ENCODE data around the gene BRD1.
"Not testable (repeated sequence)": the region's sequence is repeated elsewhere in the genome, so short reads cannot be mapped to it uniquely, and the experiment has no call there.

BRD1 gene

GRCh38 chr22:49783036-49783746 lies 44.5 kb downstream of the BRD1 start:
- no peak for DNase-seq (ENCODE audit: low spot score)

GRCh38 chr22:49781886-49782285 lies 45.8 kb downstream of the BRD1 start:
- not testable (repeated sequence) for DNase-seq (ENCODE audit: low spot score)

GRCh38 chr22:49781289-49781782 lies 46.3 kb downstream of the BRD1 start:
- DNase-seq (ENCODE audit: low spot score): no peak

DNA sequence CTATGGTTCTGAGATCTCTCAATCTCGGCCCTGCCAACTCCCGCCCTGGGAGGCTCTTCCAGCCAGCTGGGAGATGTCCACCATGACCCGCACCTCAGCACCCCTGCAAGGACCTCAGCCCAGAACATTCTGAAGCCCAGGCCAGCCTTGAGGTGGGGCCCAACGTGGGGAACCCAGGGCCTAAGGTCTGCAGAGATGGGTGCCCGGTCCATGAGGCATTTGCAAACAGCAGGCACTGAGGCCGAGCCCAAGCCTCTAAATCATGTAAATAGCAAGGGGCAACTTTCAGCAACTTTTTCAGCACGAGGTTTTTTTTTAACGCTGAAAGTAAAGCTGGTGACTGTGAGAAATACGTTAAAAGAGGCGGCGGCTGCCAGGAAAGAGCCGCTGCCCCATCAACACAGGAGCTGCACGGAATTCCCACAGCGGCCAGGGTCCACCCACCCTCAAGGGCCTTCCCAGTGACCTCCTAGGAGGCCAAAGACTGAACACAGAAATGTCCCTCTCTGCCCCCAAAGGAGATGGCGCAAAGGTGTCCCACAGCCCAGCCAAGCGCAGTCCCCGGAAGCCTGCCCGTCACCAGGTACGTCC lies 46.9 kb downstream of the BRD1 start:
- no peak for DNase-seq (ENCODE audit: low spot score)

DNA sequence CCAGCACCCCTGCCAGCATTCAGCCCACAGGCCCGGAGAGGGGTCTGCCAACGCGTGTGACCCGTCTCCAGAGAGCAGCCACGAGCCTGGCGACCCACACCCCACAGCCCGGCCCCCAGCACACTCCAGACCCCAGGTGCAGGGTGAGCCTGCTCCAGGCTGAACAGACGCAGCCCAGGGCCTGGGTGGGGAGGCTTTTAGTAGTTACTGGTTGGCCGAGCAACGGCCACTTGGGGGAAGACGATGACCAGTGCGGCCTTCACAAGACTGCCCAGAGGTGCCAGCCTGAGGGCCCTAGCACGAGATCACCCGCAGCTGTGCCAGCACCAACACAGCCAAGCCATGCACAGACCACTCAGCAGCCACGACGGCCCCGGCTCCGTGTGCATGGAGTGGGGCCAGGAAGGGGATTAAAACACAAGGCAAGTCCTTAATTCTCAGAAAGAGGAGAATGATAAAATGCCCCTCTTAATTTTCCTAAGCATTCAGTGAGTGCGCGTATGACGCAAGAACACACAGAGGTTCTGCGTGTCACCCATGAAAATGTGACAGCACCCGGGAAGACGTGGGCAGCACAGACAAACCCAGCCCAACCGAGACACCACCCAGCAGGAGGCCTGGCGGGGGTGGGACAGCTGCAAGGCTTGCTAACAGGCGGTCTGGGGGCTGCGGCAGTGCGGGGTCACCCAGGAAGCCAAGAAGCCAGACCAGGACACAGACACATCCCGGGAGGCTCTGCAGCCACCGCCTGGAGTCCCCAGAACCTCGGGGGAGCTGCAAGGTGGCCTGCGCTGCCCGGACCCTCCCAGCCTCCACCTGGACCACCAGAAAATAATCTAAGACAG lies 47.6 kb downstream of the BRD1 start:
- no peak for DNase-seq (ENCODE audit: low spot score)

- DNase-seq (ENCODE audit: low spot score): no peak
These were observed 48.5 kb downstream of the BRD1 start for GRCh38 chr22:49779211-49779610.

DNA sequence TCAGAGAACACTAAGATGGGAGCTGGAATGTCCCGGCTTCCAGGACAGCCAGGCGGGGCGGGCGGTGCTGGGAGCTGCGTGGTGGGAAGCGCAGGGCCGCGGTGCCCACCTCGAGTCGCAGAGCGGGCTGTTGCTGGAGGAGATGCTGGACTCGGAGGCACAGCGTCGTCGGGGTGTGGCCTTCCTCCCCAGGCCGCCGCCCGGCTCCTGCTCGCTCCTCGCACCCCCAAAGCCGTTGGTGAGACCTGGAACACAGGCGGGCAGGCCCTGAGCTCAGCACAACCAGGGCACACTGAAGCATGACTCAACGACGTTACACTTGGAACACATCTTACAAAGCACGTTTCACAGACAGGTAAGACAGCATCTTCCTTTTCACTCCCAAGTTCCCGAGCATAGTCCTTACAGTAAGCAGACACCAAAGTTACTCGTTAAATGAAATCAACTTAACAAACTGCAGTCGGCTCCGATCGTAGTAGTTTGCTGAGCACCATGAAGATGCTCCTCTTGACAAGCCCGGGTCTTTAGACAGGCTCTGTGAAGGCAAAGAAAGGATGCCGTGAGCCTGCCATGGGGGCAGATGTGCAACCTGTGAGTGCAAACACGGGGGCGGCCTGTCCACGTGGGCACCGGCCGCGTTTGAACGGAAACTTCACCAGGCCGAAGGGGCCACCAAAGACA lies 50.0 kb downstream of the BRD1 start:
- no peak for DNase-seq (ENCODE audit: low spot score)

GRCh38 chr22:49776891-49777290 lies 50.8 kb downstream of the BRD1 start:
- no peak for DNase-seq (ENCODE audit: low spot score)

GRCh38 chr22:49775867-49776511 lies 51.7 kb downstream of the BRD1 start:
- no peak for DNase-seq (ENCODE audit: low spot score)

DNA sequence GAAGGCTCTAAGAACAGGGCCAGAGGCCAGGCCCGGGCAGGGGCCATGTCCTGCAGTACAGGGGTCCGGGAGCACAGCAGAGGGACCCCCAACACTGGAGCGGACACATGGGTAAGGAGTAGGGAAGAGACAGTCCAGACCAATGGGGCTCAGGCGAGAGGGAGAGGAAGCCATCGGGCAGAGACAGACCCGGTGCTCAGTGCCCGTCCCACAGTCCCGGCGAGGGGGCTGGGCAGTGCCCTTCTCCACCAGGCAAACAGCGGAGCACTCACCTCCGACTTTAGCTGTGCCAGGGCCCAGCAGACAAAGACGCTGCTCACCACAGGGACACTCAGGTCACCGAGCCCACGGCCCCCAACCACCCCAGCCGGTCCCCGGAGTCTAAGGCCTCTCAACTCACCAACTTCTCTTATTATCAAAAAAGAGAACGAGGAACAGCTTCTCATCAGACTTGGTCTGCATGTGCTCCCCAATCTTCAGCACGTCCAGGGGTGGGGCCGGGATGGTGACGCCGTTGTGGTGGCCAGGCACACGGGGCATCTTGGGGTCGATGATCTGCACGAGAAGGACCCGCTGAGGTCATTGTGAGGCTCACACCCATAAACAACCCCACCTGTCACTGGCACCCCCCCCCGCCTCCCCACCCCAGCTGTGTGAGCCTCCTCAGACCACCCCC lies 52.3 kb downstream of the BRD1 start:
- DNase-seq (ENCODE audit: low spot score): no peak

GRCh38 chr22:49774499-49775151 lies 53.0 kb downstream of the BRD1 start:
- DNase-seq (ENCODE audit: low spot score): no peak

DNA sequence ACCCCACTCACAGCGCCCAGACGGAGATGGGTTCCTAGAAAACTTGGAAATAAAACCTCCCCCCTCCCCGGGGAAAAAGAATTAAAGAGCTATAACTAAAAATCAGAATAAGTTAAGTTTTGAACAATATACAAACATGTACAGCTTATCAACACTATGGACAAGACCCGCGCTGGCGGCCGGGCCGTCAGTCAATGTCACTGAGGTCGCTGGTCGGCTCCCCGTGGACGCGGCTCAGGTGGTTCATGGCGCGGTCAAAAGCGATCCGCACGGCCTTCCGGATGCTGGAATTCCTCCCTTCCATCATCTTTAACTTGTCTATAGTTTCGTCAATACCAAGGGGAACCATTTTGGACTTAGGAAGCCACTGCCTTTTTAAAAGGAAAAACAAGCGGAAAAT lies 53.6 kb downstream of the BRD1 start:
- no peak for DNase-seq (ENCODE audit: low spot score)

DNA sequence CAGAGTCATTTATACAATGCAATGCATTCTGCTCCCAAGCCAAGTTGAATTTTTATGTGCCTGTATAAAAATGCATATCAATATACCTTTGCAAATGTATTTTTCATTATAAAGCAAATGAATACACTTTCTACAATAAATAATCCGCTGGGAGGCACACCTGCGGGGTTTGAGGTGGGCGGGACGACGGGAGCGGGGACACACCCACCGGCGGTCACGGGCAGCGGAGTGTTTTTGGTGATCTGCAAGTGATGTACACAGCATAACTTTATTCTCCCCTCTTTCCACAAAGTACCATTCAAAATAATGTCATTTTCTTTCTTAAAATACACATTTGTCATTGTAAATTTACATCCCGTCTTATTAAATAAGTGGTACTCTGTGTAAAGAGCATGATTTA lies 54.1 kb downstream of the BRD1 start:
- DNase-seq (ENCODE audit: low spot score): no peak

DNA sequence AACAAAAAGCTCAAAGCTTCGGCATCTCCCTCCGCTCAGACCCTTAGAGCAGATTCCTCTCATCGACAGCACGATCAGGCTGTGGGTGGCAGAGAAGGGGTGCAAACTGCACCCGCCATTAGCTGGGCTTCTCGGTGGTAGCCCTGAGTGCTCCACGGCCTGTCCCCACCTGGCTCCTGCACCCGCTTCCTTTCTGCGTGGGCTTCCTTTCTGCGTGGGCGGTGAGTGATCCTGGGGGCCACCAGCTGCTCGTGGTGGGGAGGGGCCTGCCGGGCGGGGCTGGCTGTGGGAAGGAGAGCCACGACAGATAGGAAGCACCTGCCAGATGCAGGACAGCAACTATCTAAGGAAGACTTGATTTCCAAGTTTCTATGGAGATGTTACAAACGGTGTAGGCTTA lies 55.0 kb downstream of the BRD1 start:
- no peak for DNase-seq (ENCODE audit: low spot score)

DNA sequence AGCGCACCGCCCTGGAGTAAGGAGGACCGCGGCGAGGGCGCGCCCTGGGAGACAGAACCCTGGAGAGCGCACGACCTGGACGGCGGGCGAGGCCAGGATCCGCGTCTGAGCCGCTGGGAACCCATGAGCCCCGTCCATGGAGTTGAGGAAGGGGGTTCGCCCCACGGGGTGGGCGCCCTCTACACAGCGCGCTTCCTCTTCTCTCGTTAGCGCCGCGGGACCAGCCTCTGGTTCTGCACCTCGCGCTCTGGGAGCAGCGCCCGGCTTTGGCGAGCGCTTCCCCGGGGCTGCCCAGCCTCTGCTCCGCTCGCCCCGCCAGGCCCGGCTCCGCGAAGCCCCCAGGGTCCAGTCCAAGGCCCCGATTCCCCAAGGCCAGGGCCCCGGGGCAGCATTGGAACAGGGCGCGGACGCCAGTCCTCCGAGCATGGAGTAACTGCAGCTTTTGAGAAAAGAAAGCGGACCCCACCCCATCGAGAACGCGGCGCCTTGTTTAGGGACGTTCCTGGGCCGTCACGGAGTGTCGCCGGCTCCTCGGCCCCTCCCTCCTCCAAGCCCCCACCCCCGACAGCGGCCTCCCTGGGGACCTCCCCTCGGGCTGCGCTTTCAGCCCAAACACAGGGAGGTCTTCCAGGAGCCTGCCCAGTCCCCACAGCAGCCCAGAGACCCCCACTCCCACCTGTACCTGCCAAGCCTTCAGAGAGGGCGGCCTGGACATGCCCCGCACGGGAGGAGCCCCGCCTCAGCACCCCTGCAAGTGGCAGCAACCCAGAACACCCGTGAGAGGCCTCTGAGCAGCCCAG lies 56.2 kb downstream of the BRD1 start:
- DNase-seq (ENCODE audit: low spot score): no peak

GRCh38 chr22:49770547-49771265 lies 57.0 kb downstream of the BRD1 start:
- DNase-seq (ENCODE audit: low spot score): no peak

- no peak for DNase-seq (ENCODE audit: low spot score)
These were observed 57.8 kb downstream of the BRD1 start for GRCh38 chr22:49769691-49770546.

All from LoVo (cell line).